ENCODE results near the gene SEPTIN6. TPM values are rescaled to one million over a fixed set of nuclear protein-coding genes. Genes with fewer than 3 reads are reported as not detected.

SEPTIN6 gene
- total and polyA plus RNA-seq, 2 donors from 2014 or later: 32.4 to 40.1 TPM

- Histone ChIP-seq H3K27ac (ENCODE audit: low read depth in 2 of 2, low read length in 2 of 2) (no peak overlapping the region), H3K27me3 (ENCODE audit: control insufficient read depth, insufficient read depth, low read length) (no peaks in the 10 kb centered on the region), H3K9me3 (ENCODE audit: control insufficient read depth in 2 of 3, insufficient read depth in 1 of 3, low read length in 3 of 3) (no peaks in the 10 kb centered on the region), H3K9ac (ENCODE audit: low read length in 3 of 3) (no peak overlapping the region), H3K4me3 (ENCODE audit: low read length in 3 of 3) (no peak overlapping the region), H3K4me1 (ENCODE audit: control insufficient read depth in 2 of 3, insufficient read depth in 2 of 3, low read depth in 1 of 3, low read length in 3 of 3) (peaks cover 0 to 3% (median 0%) of the 10 kb centered on the region in 3 donors), H3K36me3 (ENCODE audit: control insufficient read depth in 2 of 3, insufficient read depth in 3 of 3, low read length in 3 of 3) (no peaks in the 10 kb centered on the region)
- no peak for TF ChIP-seq CTCF (IDR thresholded peaks at IDR 0.05; ENCODE audit: borderline replicate concordance, extremely low read depth, insufficient read depth)
- peak in 3 of 5 donors; percentile 22 to 47 (median 25) for DNase-seq
- no peak for FAIRE-seq
- intact Hi-C loops (cut with DNase I): no loop called here
Observed at GRCh38 chrX:119736206-119736764, 43.3 kb upstream of the SEPTIN6 start.

DNA sequence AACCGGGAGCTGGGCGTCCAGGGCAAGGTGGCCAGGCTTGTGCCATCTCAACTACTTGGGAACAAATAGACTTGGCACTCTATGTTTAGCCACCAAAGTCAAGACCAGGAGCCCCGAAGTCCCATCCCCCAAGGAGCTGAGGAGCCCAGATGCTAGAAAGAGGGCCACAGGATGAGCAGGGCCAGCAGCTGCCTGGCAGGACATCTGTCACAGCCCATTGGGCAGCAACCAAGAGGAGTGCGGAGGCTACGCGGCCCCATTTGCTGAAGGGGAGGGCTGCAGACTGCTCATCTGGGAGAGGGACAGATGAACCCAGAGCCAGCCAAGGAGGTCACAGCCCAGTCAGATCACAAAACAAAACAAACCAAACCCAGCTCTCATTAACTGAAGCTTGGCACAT, 42.5 kb upstream of the SEPTIN6 start:
- FAIRE-seq: no peak
- Histone ChIP-seq H3K27me3 (ENCODE audit: control insufficient read depth, insufficient read depth, low read length) (no peaks in the 10 kb centered on the region), H3K4me1 (ENCODE audit: control insufficient read depth in 2 of 3, insufficient read depth in 2 of 3, low read depth in 1 of 3, low read length in 3 of 3) (peaks cover 0 to 3% (median 0%) of the 10 kb centered on the region in 3 donors), H3K36me3 (ENCODE audit: control insufficient read depth in 2 of 3, insufficient read depth in 3 of 3, low read length in 3 of 3) (no peaks in the 10 kb centered on the region), H3K4me3 (ENCODE audit: low read length in 3 of 3) (no peak overlapping the region), H3K27ac (ENCODE audit: low read depth in 2 of 2, low read length in 2 of 2) (no peak overlapping the region), H3K9me3 (ENCODE audit: control insufficient read depth in 2 of 3, insufficient read depth in 1 of 3, low read length in 3 of 3) (no peaks in the 10 kb centered on the region), H3K9ac (ENCODE audit: low read length in 3 of 3) (no peak overlapping the region)
- TF ChIP-seq CTCF (IDR thresholded peaks at IDR 0.05; ENCODE audit: borderline replicate concordance, extremely low read depth, insufficient read depth): no peak
- peak in 4 of 5 donors; percentile 57 to 71 (median 66) for DNase-seq
- intact Hi-C loops (cut with DNase I): no loop called here

DNA sequence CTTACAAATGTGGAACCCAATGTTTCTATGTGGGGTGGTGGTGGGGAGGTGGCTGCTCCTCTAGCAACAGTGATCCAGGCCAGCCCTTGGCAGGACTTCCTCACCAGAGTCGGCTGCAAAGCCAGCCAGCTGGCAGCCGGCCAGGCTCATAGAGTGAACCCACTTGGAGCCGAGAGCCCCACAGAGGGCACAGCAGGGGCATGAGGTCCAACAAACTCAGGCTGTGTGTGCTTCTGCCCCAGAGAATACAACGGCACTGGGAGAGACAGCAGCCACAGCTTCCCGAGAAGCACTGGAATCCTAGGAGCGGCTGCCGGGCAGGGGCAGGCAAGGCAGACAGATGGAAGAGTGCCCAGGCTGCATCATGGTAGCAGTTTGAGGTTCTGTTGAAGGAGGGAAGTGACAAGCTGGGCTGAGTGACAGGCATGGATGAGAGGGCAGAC, 42.0 kb upstream of the SEPTIN6 start:
- intact Hi-C loops (cut with DNase I): no loop called here
- TF ChIP-seq CTCF (IDR thresholded peaks at IDR 0.05; ENCODE audit: borderline replicate concordance, extremely low read depth, insufficient read depth): no peak
- Histone ChIP-seq H3K4me3 (ENCODE audit: low read length in 3 of 3) (no peak overlapping the region), H3K9ac (ENCODE audit: low read length in 3 of 3) (no peak overlapping the region), H3K9me3 (ENCODE audit: control insufficient read depth in 2 of 3, insufficient read depth in 1 of 3, low read length in 3 of 3) (no peaks in the 10 kb centered on the region), H3K36me3 (ENCODE audit: control insufficient read depth in 2 of 3, insufficient read depth in 3 of 3, low read length in 3 of 3) (no peaks in the 10 kb centered on the region), H3K4me1 (ENCODE audit: control insufficient read depth in 2 of 3, insufficient read depth in 2 of 3, low read depth in 1 of 3, low read length in 3 of 3) (peaks cover 0 to 3% (median 0%) of the 10 kb centered on the region in 3 donors), H3K27ac (ENCODE audit: low read depth in 2 of 2, low read length in 2 of 2) (no peak overlapping the region), H3K27me3 (ENCODE audit: control insufficient read depth, insufficient read depth, low read length) (no peaks in the 10 kb centered on the region)
- DNase-seq (peak in 1 of 5 donors; percentile 82), FAIRE-seq (no peak)
